GM13977 (cell line): ENCODE data around the gene CCDC167.

Experiments used
- DNase-seq: peaks from one replicate; pipeline ENCODE4 v3.0.0; 2012; ENCODE audit warnings: low spot score
- CTCF ChIP-seq: IDR thresholded peaks from 2 replicates; pipeline ENCODE4 v1.5.1; 2012; ENCODE audit warnings: mild to moderate bottlenecking, control low read depth; ENCODE audit not compliant: insufficient read depth; ENCODE audit errors: extremely low read depth, missing control alignments
- in situ Hi-C: fragments of 300-500 bp; cut with MboI; formaldehyde crosslinking; loops from one replicate; pipeline ENCODE4 v1.12.0; 2022; ENCODE audit warnings: low sequenced_read_pairs, low pct_unique_long_range_greater_than_20kb, mixed read lengths, inconsistent platforms; ENCODE audit not compliant: unreplicated experiment

CCDC167 gene

GRCh38 chr6:37524025-37524969 lies 24.6 kb upstream of the CCDC167 start:
- in situ Hi-C loops = no loop called here
- DNase-seq = no peak
- no peak for TF ChIP-seq CTCF

GRCh38 chr6:37523412-37523811 lies 23.7 kb upstream of the CCDC167 start:
- TF ChIP-seq CTCF = no peak
- in situ Hi-C loops = no loop called here
- DNase-seq = no peak

GRCh38 chr6:37522836-37523235 lies 23.1 kb upstream of the CCDC167 start:
- in situ Hi-C loops = no loop called here
- DNase-seq = no peak
- TF ChIP-seq CTCF = no peak

- no peak for DNase-seq
- TF ChIP-seq CTCF = no peak
- in situ Hi-C loops = no loop called here
Observed at GRCh38 chr6:37521674-37522073, 22.0 kb upstream of the CCDC167 start.

- no peak for DNase-seq
- no peak for TF ChIP-seq CTCF
- in situ Hi-C loops = no loop called here
Observed at GRCh38 chr6:37520926-37521325, 21.2 kb upstream of the CCDC167 start.

GRCh38 chr6:37519461-37519860 lies 19.8 kb upstream of the CCDC167 start:
- in situ Hi-C loops = no loop called here
- no peak for DNase-seq
- TF ChIP-seq CTCF = no peak
